DMS79 (cell line): Measurements from ENCODE around the gene TTLL10.
A peak's percentile ranks its signal among the peaks of the same experiment; 100 is the strongest.

Source experiments
- DNase-seq: peaks from one replicate; lab custom pipeline; 2025; lab: John Stamatoyannopoulos, UW

The TTLL10 gene

GRCh38 chr1:1160281-1160930 is 13.3 kb upstream of the TTLL10 start:
- no peak for DNase-seq

DNA sequence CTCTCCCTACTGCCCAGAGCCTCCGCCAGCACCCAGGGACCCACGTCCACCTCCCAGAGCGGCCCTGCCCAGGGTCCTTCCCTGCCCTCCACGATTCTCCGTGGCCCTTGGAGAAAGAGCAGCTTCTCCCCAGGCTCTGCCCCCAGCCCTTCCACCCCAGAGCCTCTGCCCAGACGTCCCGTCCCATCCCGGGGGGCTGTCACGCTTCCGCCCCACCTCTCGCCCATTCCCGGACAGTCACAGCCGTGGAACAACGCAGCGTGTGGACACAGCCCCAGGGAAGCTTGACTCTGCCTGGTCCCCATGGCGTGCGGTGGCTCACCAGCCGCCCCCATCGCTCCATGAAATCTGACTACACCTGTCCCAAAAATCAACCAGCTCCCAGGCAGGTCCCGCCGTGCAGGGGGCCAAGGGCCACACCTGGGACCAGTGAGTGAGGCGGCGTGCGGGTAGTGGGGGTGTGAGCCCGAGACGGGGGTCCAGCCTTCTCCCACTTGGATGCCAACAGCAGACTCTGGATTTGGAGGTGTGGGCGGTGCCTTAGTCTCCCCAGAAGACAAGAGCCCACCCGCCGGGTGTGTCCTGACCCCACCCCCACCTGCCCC is 12.5 kb upstream of the TTLL10 start:
- DNase-seq = no peak

- no peak for DNase-seq
Observed at GRCh38 chr1:1161683-1162079, 12.0 kb upstream of the TTLL10 start.

- DNase-seq = peak; percentile 97
Observed at GRCh38 chr1:1162597-1163537, 10.8 kb upstream of the TTLL10 start.

DNA sequence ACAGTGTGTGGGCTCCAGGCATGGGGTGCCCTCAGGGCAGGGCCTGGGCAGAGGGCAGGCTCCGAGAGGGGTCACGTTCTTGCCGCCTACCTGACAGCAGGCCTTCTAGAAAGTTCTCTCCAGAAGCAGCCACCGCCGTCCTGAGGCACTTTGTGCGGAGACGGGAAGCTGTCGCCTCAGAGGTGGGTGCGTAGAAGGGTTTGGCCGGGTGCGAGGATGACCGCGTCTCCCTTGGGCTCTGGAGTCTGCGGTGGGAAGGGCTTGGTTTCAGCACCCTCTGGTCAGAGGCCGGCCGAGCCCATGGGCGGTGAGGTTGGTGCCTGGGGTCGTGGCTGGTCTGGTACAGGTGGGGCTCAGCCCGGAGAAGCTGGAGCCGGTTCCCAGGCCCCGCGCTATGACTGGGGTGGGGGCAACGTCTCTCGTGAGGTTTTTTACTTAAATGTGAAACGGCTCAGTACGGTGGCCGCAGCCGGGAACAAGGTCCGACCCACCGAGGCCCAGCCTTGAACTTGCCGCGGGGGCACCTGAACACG is 10.1 kb upstream of the TTLL10 start:
- DNase-seq = no peak

- DNase-seq = no peak
Observed at GRCh38 chr1:1164361-1164700, 9.3 kb upstream of the TTLL10 start.

DNA sequence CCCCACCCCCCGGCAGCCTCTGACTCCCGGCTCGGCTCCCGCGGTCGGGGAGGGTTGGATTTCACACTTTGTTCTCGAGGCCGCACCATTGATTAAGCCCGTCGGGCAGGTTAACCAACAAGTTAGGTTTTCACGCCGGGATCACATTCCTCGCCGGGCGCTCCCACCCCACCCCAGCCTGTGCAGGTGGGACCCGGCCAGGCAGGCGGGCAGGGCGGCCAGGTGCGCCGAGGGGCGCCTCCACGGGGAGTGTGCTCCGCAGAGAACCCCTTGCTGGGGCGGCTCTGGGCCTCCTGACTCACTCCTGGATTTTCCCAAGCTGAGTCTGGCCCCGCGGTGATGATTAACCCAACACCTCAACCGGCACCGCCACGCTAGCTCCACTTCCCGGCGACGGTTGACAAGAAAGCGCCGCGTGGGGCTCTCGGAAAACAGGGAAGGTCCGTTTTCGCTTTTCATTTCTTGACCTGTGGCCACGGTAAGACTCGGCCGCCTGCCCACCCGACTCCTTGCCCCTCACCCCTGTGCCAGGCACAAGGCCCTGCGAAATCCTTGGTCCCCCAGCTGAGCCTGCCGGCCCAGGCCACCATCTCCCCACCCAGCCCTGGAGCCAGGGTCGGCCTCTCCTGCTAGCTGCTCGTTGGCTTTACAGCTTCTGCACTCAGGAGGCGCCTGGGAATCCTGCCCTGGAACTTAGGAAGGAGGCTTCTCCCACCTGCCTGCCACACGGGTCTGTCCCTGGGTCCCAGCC is 8.8 kb upstream of the TTLL10 start:
- no peak for DNase-seq

- DNase-seq = peak; percentile 33
Observed at GRCh38 chr1:1165485-1165884, 8.2 kb upstream of the TTLL10 start.

- no peak for DNase-seq
Observed at GRCh38 chr1:1165900-1166421, 7.7 kb upstream of the TTLL10 start.

- DNase-seq = no peak
Observed at GRCh38 chr1:1166642-1167397, 6.9 kb upstream of the TTLL10 start.

DNA sequence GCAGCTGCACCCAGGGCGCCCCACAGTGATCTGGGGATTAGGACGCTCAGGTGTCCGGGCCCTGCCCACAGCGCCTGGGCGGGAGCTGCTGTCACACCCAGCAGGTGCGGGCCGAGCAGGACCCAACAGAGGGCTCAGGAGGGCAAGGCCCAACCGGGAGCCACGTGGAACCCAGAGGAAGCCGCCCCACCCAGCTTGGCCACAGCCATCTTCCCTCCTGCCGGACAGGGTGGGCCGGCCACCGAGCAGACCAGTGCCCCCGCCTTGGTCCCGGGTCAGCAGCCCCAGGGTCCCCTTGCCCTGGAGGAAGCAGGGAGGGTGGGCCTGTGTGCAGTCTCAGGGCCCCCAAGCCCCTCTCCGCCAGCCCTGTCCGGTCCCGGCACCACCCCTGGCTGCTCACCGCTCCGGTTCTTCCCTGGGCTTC is 6.3 kb upstream of the TTLL10 start:
- no peak for DNase-seq

DNA sequence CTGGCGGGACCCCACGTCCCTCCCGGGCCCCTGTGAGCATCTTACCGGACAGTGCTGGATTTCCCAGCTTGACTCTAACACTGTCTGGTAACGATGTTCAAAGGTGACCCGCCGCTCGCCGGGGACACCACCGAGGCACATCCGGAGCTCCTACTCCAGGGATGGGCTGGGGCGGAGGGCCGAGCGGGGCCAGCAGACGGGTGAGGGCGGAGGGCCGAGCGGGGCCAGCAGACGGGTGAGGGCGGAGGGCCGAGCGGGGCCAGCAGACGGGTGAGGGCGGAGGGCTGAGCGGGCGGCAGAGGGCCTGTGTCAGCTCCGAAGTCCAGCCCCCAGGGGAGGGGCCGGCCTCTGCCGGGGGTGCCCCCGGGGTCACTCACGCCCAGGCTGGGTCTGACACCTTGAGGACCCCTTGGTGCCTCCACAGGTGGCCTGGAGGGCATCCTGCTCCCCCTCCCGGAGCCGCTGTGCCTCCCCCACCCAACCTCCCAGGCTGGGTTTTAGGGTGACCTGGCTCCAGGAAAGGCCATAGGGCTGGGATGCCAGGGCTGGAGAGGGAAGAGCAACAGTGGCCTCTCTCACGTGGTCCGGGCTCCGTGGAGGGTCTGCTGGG is 5.7 kb upstream of the TTLL10 start:
- no peak for DNase-seq

DNA sequence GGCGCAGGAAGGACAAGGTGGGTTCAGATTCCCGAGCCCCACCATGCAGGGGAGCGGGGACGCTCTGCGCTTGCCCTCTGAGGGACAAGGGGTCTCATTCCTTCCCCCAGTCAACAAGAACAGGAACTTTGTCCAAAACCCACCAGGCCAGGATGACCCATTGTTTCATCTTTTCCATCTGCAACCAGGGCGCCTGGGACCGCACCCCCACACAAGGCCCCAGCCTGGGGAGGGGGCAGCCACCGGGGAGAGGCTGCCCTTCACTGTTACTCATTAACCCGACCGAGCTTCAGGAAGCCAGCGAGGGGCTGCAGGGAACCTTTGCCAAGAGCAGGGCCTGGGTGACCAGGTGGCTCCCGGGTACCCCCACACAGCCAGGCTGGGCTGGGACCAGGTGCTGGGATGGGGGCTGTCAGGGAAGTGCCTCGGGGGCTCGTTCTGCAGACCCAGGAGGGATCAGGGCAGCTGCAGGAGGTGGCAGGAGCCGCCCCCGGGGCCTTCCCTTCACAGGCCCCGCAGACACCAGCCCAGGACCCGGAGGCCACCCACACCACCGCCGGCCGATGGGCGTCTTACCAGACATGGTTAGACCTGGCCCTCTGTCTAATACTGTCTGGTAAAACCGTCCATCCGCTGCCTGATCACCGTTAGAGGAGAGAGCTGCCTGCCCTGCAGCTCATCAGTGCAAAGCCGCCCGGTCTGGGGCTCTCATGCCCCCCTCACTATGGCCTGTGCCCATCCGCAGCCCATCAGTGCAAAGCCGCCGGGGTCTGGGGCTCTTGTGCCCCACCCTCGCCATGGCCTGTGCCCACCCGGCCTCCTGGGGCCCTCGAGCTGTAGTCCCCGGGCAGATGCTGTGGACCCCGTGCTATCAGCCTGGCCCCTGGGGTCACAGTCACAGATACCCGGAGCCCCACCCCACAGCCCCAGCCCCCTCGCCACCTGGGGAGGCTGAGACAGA is 4.9 kb upstream of the TTLL10 start:
- DNase-seq = no peak

DNA sequence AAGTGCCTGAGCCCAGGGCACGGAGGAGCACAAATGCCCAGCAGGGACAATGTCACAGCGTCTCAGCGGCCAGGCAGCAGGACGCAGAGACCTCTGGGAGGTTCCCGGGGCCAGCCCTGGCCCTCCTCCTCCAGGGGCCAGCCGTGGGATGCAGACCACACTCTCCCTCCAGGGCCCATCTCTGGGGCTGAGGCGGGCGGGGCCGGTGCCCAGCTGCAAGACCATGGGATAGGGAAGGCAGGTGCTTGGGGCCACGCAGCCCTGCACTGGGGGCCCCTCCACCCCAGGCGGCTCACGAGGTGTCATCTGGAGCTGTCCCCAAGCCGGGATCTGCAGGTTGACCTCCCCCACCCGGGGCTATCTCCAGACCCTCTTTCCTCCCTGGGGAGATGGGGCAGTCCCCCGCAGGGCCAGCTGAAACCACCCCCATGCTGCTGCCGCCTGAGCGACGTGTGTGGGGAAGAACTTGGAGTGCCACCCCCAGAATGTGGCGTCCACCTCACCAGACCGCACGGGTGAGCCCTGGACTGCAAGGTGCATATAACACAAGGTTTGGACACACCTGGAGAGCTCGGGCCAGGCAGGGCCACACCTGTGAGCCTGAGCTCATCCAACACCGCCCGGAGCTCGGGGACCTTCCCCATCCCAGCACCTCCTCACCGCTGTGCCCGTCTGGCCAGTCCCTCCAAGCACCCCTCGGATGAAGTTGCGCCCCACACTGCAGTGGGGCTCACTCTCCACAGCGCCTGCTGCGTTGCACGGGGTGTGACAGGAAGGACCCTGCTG is 4.1 kb upstream of the TTLL10 start:
- DNase-seq = no peak

DNA sequence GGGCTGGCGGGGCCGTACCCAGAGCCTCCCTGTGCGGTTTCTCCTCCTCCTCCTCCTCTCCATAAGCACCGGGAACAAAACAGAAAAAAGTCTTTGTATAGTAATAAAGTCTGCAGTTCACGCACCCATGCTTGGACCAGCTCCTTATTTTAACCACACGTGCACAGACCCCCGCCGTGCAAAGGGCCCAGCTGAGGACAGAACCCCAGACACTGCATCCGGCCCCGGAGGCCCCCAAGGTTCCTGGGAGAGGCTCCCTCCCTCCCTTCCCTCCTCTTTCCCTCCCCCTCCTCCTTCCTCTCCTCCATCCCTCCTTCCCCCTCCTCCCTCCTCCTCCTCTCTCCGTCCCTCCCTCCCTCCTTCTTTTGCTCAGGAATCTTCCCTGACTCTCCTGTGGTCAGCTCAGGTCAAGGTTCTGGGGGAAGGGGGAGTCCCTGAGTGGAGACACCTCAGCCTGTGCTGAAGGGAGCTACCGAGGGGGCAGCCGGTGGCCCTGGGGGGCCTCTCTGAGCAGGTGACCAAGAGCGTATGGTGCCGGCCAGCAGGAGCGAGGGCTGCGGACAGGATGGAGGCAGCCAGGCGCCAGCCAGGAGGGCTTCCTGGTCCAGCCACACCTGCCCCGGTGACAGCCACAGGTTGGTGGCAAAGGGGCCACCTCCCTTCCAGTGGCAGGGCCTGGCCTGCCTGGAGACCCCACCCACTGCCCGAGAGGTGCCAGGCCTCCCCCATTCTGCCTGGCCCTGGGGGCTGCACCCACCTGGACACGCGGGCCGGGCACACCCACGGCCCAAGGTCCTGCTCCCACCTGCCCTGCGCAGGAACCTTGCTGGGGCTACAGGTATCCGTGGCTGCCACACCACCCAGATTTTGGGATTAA is 3.2 kb upstream of the TTLL10 start:
- DNase-seq = no peak

- DNase-seq = no peak
Observed at GRCh38 chr1:1171161-1171545, 2.5 kb upstream of the TTLL10 start.

DNA sequence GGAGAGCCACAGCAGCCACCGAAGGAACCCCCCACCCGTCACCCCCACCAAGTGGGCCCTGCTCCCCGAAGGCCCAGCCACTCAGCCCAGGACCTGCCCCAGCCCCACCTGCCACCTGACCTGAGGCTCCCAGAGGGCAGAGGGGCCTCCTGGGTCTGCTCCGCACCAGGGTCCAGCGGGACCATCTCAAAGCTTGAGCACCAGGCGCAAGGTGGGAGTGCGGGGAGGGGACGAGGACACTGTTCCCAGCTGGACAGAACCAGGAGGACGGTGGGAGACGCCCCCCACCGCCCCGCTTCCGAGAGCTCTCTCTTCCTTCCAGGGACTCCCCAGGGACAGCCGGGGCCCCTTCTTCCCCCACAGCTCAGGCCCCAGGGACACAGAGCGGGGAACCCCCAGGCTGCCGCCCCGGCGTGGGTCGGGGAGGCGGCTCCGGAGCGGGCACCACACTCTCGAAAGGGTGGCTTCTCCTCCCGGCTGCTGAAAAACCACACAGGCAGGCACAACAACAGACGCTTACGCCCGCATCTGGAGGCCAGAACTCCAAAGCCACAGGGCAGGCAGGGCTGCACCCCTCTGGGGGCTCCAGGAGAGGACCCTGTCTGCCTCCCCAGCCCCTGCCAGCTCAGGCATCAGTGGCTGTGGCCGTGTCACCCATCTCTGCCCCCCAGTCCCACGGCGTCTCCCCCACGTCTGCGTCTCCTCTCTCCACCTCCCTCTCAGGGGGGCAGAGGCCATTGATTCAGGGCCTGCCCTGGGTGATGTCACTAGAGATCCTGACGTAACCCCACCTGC is 1.9 kb upstream of the TTLL10 start:
- DNase-seq = no peak
